Measurements from ENCODE around the gene MYO15B. TPM values are rescaled to one million over a fixed set of nuclear protein-coding genes. Genes with fewer than 3 reads are reported as not detected.

The MYO15B gene
- total and polyA plus RNA-seq, 2 of the 4 experiments (the other 2 are of a cell fraction): 0.18 to 0.65 TPM

DNA sequence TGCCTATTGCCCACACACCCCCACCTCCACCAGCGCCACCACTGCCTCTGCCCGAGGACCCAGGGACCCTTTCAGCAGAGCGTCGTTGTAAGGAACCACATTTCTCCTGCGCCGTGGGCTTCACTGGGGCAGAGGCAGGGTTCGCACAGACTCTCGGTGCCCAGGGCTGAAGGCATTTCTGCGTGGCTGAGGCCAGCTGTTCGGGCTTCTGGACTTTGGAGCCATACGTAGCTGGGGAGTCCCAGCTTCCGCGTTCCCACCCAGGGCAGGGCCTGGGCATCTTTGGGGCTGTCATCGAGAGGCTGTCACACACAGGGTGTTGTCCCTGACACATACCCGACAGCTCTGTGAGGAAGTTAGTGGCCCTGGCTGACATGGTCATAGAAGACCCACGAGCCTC, 29.6 kb downstream of the MYO15B start:
- Histone ChIP-seq H3K23ac (ENCODE audit: low read depth, low read length) (no peak overlapping the region), H2BK20ac (ENCODE audit: low read depth, low read length) (no peak overlapping the region), H2AFZ (replicated peaks; ENCODE audit: low read length, poor library complexity) (peak overlapping the region; percentile 11), H3K56ac (ENCODE audit: extremely low read depth, insufficient read depth, low read length) (no peak overlapping the region), H3K27me3 (ENCODE audit: control insufficient read depth, insufficient read depth, low read length) (peaks cover 14% of the 10 kb centered on the region; the same call in 1 of the 2 replicates), H4K20me1 (ENCODE audit: insufficient read depth, low read length) (no peaks in the 10 kb centered on the region), H2AK5ac (ENCODE audit: low read depth, low read length) (no peak overlapping the region), H2BK120ac (ENCODE audit: low read depth, low read length) (no peak overlapping the region), H3K27ac (ENCODE audit: insufficient read depth, low read length) (no peak overlapping the region), H3K36me3 (ENCODE audit: control insufficient read depth, insufficient read depth, low read length) (no peaks in the 10 kb centered on the region), H3K9me1 (ENCODE audit: insufficient read depth, low read length) (no peaks in the 10 kb centered on the region), H3K9me3 (ENCODE audit: control insufficient read depth, insufficient read depth, low read length) (no peaks in the 10 kb centered on the region), H3K4ac (ENCODE audit: low read depth, low read length) (no peak overlapping the region), H3K9ac (ENCODE audit: low read depth, low read length) (no peak overlapping the region), H3K79me1 (ENCODE audit: low read depth in 1 of 2, low read length in 2 of 2) (no peaks in the 10 kb centered on the region), H2BK15ac (ENCODE audit: low read depth, low read length) (no peak overlapping the region), H4K5ac (ENCODE audit: low read depth, low read length) (no peak overlapping the region), H2BK5ac (ENCODE audit: low read depth, low read length, poor library complexity, severe bottlenecking) (no peak overlapping the region), H3K4me2 (ENCODE audit: low read depth, low read length) (no peak overlapping the region), H3K14ac (replicated peaks; ENCODE audit: low read depth, low read length) (no peak overlapping the region), H2AK9ac (replicated peaks; ENCODE audit: low read depth, low read length, poor library complexity) (no peak overlapping the region), H3K18ac (ENCODE audit: low read depth, low read length) (no peak overlapping the region), H3K4me1 (ENCODE audit: control insufficient read depth, insufficient read depth, low read length) (peaks cover 4% of the 10 kb centered on the region; the same call in 1 of the 2 replicates), H4K91ac (ENCODE audit: insufficient read depth, low read depth, low read length) (no peak overlapping the region), H3K4me3 (ENCODE audit: insufficient read depth, low read depth, low read length) (no peak overlapping the region), H4K8ac (ENCODE audit: low read depth in 2 of 2, low read length in 2 of 2) (no peak overlapping the region)
- BruUV-seq (replicated peaks): no TSS peak
- WGBS, 2 experiments (ENCODE audit: extremely low coverage in 2 of 2, insufficient read length in 1 of 2): 87% methylated on average over 11 of the region's 16 CpGs; no CpG with 5 or more reads in 1 of the 2 experiments
- in situ Hi-C loops (cut with MboI; ENCODE audit: low sequenced_read_pairs): no loop called here
- POLR2A ChIA-PET (ENCODE audit: unreplicated experiment): no interaction called here
- CTCF ChIA-PET: no interaction called here
- dilution Hi-C loops (cut with HindIII; ENCODE audit: low sequenced_read_pairs, unreplicated experiment): no loop called here
- no peak for TF ChIP-seq RAD21 (IDR thresholded peaks at IDR 0.05; ENCODE audit: low read length)
- TF ChIP-seq MXI1 (IDR thresholded peaks at IDR 0.05; ENCODE audit: borderline replicate concordance, low read depth, low read length): no peak
- TF ChIP-seq MAFK (IDR thresholded peaks at IDR 0.05; ENCODE audit: low read depth, low read length): no peak
- intact Hi-C loops (cut with micrococcal nuclease): no loop called here
- ATAC-seq (ENCODE audit: low read depth) (no peak), DNase-seq (no peak)

Data from IMR-90 (cell line).